ENCODE results near the gene JAK2.
"Not testable (repeated sequence)": the region's sequence is repeated elsewhere in the genome, so short reads cannot be mapped to it uniquely, and the experiment has no call there.

The JAK2 gene

GRCh38 chr9:5095795-5096194 is 110.7 kb downstream of the JAK2 start:
- TF ChIP-seq CTCF (IDR thresholded peaks at IDR 0.05; ENCODE audit: insufficient read depth, low read length, poor library complexity, severe bottlenecking): no peak
- TF ChIP-seq EZH2phosphoT487 (conservative IDR thresholded peaks at IDR 0.05; ENCODE audit: low read length): no peak
- Histone ChIP-seq H3K27me3 (ENCODE audit: low read length) (no peaks in the 10 kb centered on the region), H3K9me3 (ENCODE audit: insufficient read depth, low read length) (no peaks in the 10 kb centered on the region), H3K27ac (ENCODE audit: low read depth, low read length) (no peak overlapping the region), H3K79me2 (ENCODE audit: insufficient read depth, low read length) (no peaks in the 10 kb centered on the region), H3K4me2 (ENCODE audit: low read depth, low read length, poor library complexity, severe bottlenecking) (no peak overlapping the region), H4K20me1 (ENCODE audit: low read depth, low read length) (no peaks in the 10 kb centered on the region), H3K4me3 (ENCODE audit: insufficient read depth, low read length, poor library complexity, severe bottlenecking) (no peak overlapping the region), H3K9me2 (replicated peaks; ENCODE audit: insufficient read depth, low read length) (no peaks in the 10 kb centered on the region), H2AFZ (ENCODE audit: low read depth, low read length, severe bottlenecking) (no peak overlapping the region), H3K36me3 (ENCODE audit: low read length) (no peaks in the 10 kb centered on the region), H3K9ac (ENCODE audit: low read length) (no peak overlapping the region), H3F3A (ENCODE audit: insufficient read depth) (no peaks in the 10 kb centered on the region)

- Histone ChIP-seq H3K79me2 (ENCODE audit: insufficient read depth, low read length) (no peaks in the 10 kb centered on the region), H3F3A (ENCODE audit: insufficient read depth) (no peaks in the 10 kb centered on the region), H3K27me3 (ENCODE audit: low read length) (no peaks in the 10 kb centered on the region), H3K27ac (ENCODE audit: low read depth, low read length) (no peak overlapping the region), H3K36me3 (ENCODE audit: low read length) (no peaks in the 10 kb centered on the region), H4K20me1 (ENCODE audit: low read depth, low read length) (no peaks in the 10 kb centered on the region), H3K4me2 (ENCODE audit: low read depth, low read length, poor library complexity, severe bottlenecking) (no peak overlapping the region), H2AFZ (ENCODE audit: low read depth, low read length, severe bottlenecking) (no peak overlapping the region), H3K9me2 (replicated peaks; ENCODE audit: insufficient read depth, low read length) (no peaks in the 10 kb centered on the region), H3K4me3 (ENCODE audit: insufficient read depth, low read length, poor library complexity, severe bottlenecking) (no peak overlapping the region), H3K9ac (ENCODE audit: low read length) (no peak overlapping the region), H3K9me3 (ENCODE audit: insufficient read depth, low read length) (no peaks in the 10 kb centered on the region)
- TF ChIP-seq CTCF (IDR thresholded peaks at IDR 0.05; ENCODE audit: insufficient read depth, low read length, poor library complexity, severe bottlenecking): no peak
These were observed 114.4 kb downstream of the JAK2 start for GRCh38 chr9:5099466-5099865.

GRCh38 chr9:5101127-5101526 is 116.1 kb downstream of the JAK2 start:
- not testable (repeated sequence) for H4K20me1 ChIP-seq (ENCODE audit: low read depth, low read length); H3K9ac ChIP-seq (ENCODE audit: low read length); H3K9me2 ChIP-seq (replicated peaks; ENCODE audit: insufficient read depth, low read length); H3K4me3 ChIP-seq (ENCODE audit: insufficient read depth, low read length, poor library complexity, severe bottlenecking); H3K4me2 ChIP-seq (ENCODE audit: low read depth, low read length, poor library complexity, severe bottlenecking); H3K27me3 ChIP-seq (ENCODE audit: low read length); H3K27ac ChIP-seq (ENCODE audit: low read depth, low read length); H3K9me3 ChIP-seq (ENCODE audit: insufficient read depth, low read length); H3K36me3 ChIP-seq (ENCODE audit: low read length); H3F3A ChIP-seq (ENCODE audit: insufficient read depth); H2AFZ ChIP-seq (ENCODE audit: low read depth, low read length, severe bottlenecking); H3K79me2 ChIP-seq (ENCODE audit: insufficient read depth, low read length)

- H3K27me3 ChIP-seq (ENCODE audit: low read length); H3K9ac ChIP-seq (ENCODE audit: low read length); H3K27ac ChIP-seq (ENCODE audit: low read depth, low read length); H3K79me2 ChIP-seq (ENCODE audit: insufficient read depth, low read length); H3K4me2 ChIP-seq (ENCODE audit: low read depth, low read length, poor library complexity, severe bottlenecking); H2AFZ ChIP-seq (ENCODE audit: low read depth, low read length, severe bottlenecking); H3K9me3 ChIP-seq (ENCODE audit: insufficient read depth, low read length); H3K4me3 ChIP-seq (ENCODE audit: insufficient read depth, low read length, poor library complexity, severe bottlenecking); H3K9me2 ChIP-seq (replicated peaks; ENCODE audit: insufficient read depth, low read length); H3K36me3 ChIP-seq (ENCODE audit: low read length); H4K20me1 ChIP-seq (ENCODE audit: low read depth, low read length); H3F3A ChIP-seq (ENCODE audit: insufficient read depth): not testable (repeated sequence)
These were observed 121.4 kb downstream of the JAK2 start for GRCh38 chr9:5106517-5106916.
